Activated CD4-positive, alpha-beta T cell treated with anti-CD3 and anti-CD28 coated beads, Interleukin-2, amount 10 ng/mL, durations not matched to agents 24 days and 14 days (primary cell): ENCODE measurements around the gene TMC2. TPM values are rescaled to one million over a fixed set of nuclear protein-coding genes. Genes with fewer than 3 reads are reported as not detected.

Source experiments
- DNase-seq: peaks from one replicate; pipeline ENCODE4 v3.0.0; 2022
- H3K27ac Mint-ChIP-seq: one replicate; pipeline ENCODE4 v1.8.0; 2022; ENCODE audit warnings: mild to moderate bottlenecking, mixed read lengths
- H3K27me3 Mint-ChIP-seq: one replicate; pipeline ENCODE4 v1.8.0; 2022; ENCODE audit warnings: mixed read lengths
- H3K36me3 Mint-ChIP-seq: one replicate; pipeline ENCODE4 v1.8.0; 2022; ENCODE audit warnings: low read depth, mild to moderate bottlenecking, mixed read lengths
- H3K4me1 Mint-ChIP-seq: one replicate; pipeline ENCODE4 v1.8.0; 2021; ENCODE audit warnings: mixed read lengths
- H3K4me3 Mint-ChIP-seq: one replicate; pipeline ENCODE4 v1.8.0; 2022; ENCODE audit warnings: mild to moderate bottlenecking, moderate library complexity, mixed read lengths
- H3K9me3 Mint-ChIP-seq: one replicate; pipeline ENCODE4 v1.8.0; 2021; ENCODE audit warnings: mixed read lengths
- intact Hi-C: fragments of 100-400 bp; cut with micrococcal nuclease; formaldehyde crosslinking; loops from one replicate; pipeline ENCODE4 v1.15.1; 2023
- total RNA-seq: library from RNA; stranded (reverse); gene quantifications from 2 replicates; pipeline ENCODE4 v1.2.3, GENCODE V29; 2022

The TMC2 gene
- total RNA-seq, 1 donor from 2014 or later: not detected

DNA sequence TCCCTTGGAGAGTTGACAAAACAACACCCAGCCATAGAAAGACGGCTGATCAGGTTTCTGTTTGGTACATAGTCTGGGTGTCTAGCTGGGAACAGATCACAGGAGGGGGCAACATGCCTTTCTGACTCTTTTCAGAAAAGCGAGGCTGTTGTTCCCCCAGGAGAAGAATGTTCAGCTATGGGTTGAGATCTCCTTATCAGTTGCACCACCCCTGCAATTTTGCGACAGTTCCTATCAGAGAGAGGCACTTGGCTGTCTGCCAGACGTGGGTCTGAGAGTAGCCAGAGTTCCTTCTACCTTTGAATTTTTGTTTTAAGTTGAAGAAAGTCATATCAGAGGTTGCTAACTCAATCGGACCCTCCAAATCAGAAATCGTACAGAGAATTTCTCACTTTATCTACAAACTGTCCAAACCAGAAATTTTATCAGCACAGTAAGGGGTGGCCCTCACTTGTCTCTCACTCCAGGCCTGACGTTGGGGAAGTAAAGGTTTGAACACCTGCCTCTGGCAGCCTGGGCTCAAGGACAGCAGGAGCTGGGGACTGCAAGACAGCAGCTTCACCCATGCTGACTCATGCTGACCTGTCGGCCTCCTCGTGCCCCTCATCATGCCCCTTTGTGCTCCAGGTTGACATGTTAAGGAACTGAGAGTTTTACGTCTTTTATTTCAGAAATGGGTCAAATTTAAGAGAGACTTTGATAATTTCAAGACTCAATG, 42.3 kb downstream of the TMC2 start:
- H3K27ac Mint-ChIP-seq: no peak overlapping the region
- H3K4me3 Mint-ChIP-seq: no peak overlapping the region
- no peaks in the 10 kb centered on the region for H3K9me3 Mint-ChIP-seq
- peaks cover 53% of the 10 kb centered on the region for H3K27me3 Mint-ChIP-seq
- DNase-seq: peak; percentile 48
- H3K36me3 Mint-ChIP-seq: no peaks in the 10 kb centered on the region
- intact Hi-C loops: no loop called here
- H3K4me1 Mint-ChIP-seq: no peaks in the 10 kb centered on the region

DNA sequence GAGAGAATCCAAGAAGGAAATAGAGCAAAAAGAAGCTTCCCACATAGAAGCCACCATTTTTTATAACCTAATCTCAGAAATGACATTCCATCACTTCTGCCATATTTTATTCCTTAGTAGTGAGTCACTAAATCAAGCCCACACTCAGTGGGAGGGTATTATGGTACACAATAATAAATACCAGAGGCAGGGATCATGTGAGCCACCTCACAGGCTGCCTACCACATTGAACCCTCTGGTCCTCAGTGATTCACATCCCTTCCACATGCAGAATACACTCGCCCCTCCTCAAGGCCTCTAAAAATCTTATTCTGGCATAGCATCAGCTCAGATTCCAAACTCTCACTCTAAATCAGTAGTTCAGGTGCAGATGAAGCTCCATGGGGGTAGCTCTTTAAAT, 49.4 kb downstream of the TMC2 start:
- Mint-ChIP-seq H3K9me3 (no peaks in the 10 kb centered on the region), H3K4me1 (no peaks in the 10 kb centered on the region), H3K27ac (no peak overlapping the region), H3K27me3 (peaks cover 31% of the 10 kb centered on the region), H3K36me3 (no peaks in the 10 kb centered on the region), H3K4me3 (no peak overlapping the region)
- intact Hi-C loops: no loop called here
- no peak for DNase-seq

DNA sequence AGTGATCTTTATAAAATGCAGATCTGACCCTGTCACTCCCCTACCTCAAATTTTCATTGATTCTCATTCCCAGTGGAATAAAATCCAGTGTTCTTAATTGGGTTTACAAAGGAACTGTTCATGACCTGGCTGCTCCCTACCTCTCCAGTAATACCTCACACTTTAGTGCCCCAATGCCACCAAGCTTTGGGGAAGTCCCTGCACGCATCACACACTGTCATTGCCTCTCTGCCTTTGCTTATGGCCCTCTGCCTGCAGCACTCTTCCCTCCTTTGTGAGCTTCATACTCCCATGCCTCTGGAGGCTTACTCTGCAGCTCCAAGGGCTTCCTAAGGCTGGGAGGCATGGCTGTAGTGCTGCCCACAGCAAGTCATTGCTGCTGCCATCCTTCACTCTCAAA, 57.4 kb downstream of the TMC2 start:
- no peaks in the 10 kb centered on the region for H3K9me3 Mint-ChIP-seq
- peaks cover 27% of the 10 kb centered on the region for H3K27me3 Mint-ChIP-seq
- no peak overlapping the region for H3K4me3 Mint-ChIP-seq
- peaks cover 2% of the 10 kb centered on the region for H3K4me1 Mint-ChIP-seq
- DNase-seq: no peak
- H3K27ac Mint-ChIP-seq: no peak overlapping the region
- intact Hi-C loops: no loop called here
- H3K36me3 Mint-ChIP-seq: no peaks in the 10 kb centered on the region

DNA sequence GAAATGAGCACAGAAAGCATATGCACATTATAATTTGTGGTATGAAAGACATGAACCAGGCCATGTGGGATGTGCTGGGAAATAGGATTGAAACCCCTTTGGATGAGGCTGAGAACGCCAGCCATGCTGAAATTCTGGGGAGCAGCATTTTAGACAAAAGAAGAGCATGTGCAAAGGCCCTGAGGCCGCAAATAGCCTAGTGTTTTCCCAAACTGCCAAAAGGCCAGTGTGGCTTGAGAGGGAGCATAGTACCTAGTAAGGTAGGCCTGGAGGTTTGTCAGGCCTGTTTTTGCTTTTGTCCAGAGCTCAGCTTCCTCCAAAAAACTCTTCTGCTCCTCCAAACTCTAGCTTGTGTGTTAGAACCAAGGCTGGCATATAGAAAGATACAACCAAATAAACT, 58.7 kb downstream of the TMC2 start:
- H3K27me3 Mint-ChIP-seq: peaks cover 25% of the 10 kb centered on the region
- H3K9me3 Mint-ChIP-seq: no peaks in the 10 kb centered on the region
- no peak overlapping the region for H3K4me3 Mint-ChIP-seq
- DNase-seq: no peak
- no peak overlapping the region for H3K27ac Mint-ChIP-seq
- no peaks in the 10 kb centered on the region for H3K36me3 Mint-ChIP-seq
- H3K4me1 Mint-ChIP-seq: peaks cover 2% of the 10 kb centered on the region
- intact Hi-C loops: no loop called here

DNA sequence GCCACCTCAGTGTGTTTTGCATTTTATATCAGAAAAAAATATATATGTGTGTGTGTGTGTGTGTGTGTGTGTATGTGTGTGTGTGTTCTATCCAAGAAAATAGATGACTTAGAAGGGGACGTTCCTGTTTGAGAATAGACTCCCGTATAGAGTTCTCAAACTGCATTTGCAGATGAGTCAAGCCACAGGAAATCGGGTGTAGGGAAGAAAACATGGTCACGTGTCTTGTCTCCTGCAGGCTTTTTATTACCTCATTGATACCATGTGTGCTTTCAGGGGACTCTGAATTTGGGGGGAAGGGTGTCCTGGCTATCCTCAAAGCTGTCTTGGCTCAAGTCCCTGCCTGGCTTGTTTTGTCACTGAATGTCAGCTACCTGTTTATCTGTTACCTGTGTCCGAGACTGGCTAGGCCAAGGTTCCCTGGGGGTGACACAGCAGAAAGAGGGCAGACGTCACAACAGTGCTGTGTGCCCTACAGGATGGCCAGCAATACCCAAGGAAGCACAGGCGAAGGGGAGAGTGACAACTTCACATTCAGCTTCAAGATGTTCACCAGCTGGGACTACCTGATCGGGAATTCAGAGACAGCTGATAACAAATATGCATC, 60.4 kb downstream of the TMC2 start:
- Mint-ChIP-seq H3K4me3 (no peak overlapping the region), H3K4me1 (peaks cover 2% of the 10 kb centered on the region), H3K36me3 (no peaks in the 10 kb centered on the region), H3K27me3 (peaks cover 19% of the 10 kb centered on the region), H3K27ac (no peak overlapping the region), H3K9me3 (no peaks in the 10 kb centered on the region)
- intact Hi-C loops: no loop called here
- DNase-seq: no peak

DNA sequence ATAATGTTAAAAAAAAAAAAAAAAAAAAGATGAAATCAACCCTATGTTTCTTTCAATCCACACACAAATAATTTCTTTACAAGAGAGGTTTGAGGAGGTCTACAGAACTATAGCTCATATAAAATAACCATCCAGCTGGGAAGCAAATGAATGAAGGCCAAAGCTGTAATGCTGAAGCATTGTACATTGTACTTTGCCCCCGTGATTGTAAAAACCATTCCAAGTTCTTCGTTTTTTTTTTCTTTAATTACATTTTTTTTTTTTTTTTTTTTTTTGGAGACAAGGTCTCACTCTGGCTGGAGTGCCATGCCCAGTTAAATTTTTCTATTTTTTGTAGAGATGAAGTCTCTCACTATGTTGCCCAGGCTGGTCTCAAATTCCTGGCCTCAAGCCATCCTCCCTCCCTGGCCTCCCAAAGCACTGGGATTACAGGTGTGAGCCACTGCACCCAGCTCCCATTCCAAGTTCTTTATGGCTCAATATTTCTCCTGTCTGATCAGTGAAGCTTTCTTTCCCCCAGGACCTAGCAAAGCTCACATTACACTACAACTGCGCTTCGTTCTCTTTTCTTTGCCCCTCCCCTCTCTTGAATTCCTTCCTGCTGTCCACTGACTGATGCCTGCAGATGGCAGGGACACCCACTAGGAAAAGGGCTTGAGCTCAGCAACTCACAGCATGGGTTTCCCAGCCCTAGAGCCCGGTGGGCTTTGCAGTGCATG, 63.1 kb downstream of the TMC2 start:
- no peaks in the 10 kb centered on the region for H3K9me3 Mint-ChIP-seq
- no peak overlapping the region for H3K27ac Mint-ChIP-seq
- H3K27me3 Mint-ChIP-seq: peaks cover 9% of the 10 kb centered on the region
- intact Hi-C loops: no loop called here
- no peak for DNase-seq
- no peaks in the 10 kb centered on the region for H3K36me3 Mint-ChIP-seq
- H3K4me3 Mint-ChIP-seq: no peak overlapping the region
- peaks cover 2% of the 10 kb centered on the region for H3K4me1 Mint-ChIP-seq

DNA sequence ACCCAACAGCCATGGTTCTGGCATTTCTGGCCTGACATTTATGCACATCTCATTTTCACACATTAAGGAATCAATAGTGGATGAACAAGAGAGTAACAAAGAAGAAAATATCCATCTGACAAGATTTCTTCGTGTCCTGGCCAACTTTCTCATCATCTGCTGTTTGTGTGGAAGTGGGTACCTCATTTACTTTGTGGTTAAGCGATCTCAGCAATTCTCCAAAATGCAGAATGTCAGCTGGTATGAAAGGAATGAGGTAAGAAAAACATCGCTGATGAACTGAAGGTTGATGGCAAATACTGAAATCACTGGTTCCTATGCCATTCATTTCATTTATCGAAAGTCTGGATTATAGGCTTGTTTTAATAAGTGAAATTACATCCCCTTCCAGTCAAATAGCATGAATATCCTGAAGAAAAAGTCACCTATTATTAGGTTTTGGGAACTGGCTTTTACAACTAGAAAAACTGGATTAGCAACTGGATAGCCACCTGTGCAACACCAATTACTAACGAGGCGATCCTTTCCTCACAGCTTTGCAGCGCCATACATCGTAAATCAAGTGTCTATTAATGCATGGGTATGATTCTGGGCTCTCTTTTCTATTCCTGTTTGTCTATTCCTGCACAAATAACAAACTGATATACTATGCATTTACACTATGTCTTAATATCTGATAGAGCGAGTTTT, 65.8 kb downstream of the TMC2 start:
- no peak overlapping the region for H3K4me3 Mint-ChIP-seq
- H3K4me1 Mint-ChIP-seq: no peaks in the 10 kb centered on the region
- DNase-seq: no peak
- H3K9me3 Mint-ChIP-seq: peaks cover 6% of the 10 kb centered on the region
- H3K36me3 Mint-ChIP-seq: peaks cover under 1% of the 10 kb centered on the region
- intact Hi-C loops: no loop called here
- no peak overlapping the region for H3K27ac Mint-ChIP-seq
- peaks cover 7% of the 10 kb centered on the region for H3K27me3 Mint-ChIP-seq

DNA sequence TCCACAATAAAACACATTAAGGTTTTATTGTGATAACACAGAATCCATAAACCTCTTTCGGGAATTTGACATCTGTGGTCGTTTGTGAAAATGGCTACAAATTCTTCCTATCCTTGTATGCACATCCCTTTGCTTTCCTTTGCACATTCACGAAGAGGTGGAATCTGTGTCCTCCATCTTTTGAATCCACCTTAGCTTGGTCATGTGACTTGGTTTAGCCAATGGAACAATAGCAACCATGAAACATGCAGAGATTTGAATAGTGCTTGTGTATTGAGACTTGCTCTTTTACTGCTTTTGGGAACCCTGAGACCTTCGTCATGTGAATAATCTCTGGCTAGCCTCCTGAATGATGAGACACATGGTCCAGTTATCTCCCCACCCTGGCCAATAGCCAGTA, 66.4 kb downstream of the TMC2 start:
- intact Hi-C loops: no loop called here
- DNase-seq: no peak
- H3K4me1 Mint-ChIP-seq: no peaks in the 10 kb centered on the region
- peaks cover 2% of the 10 kb centered on the region for H3K36me3 Mint-ChIP-seq
- H3K27me3 Mint-ChIP-seq: peaks cover 7% of the 10 kb centered on the region
- no peak overlapping the region for H3K4me3 Mint-ChIP-seq
- H3K27ac Mint-ChIP-seq: no peak overlapping the region
- H3K9me3 Mint-ChIP-seq: peaks cover 6% of the 10 kb centered on the region

DNA sequence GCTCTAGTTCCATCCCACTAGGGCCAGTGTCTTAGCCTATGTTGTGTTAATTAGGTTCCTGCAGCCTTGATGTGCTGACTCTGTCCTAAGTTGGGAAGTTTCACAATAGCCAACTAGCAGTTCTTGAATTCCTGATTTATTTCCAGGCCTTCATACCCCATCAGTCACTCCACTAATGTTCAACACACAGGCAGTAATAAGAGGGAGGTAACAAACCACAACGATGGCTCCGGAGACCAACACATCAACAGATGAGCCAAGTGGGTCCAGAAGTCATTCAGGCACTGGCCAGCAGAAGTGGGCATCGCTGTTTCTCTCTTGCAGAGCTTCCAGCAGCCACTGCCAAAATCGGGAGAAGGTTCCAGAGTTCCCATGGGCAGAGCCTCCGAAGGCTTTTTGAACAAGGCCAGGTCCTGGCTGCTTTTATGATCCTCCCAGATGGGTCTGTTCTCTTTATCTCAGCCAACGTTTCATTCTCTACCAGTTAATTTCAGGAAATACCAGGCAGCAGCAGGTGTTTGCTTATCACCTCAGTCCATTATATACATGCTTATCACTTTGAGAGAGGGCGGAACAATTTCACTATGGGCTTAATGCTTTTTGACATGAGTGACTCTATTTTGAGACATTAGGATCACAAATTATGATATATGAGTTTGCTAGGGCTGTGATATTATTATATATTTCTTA, 67.6 kb downstream of the TMC2 start:
- Mint-ChIP-seq H3K9me3 (peaks cover 6% of the 10 kb centered on the region), H3K27me3 (peaks cover 3% of the 10 kb centered on the region), H3K27ac (no peak overlapping the region), H3K4me3 (no peak overlapping the region), H3K36me3 (peaks cover 2% of the 10 kb centered on the region), H3K4me1 (no peaks in the 10 kb centered on the region)
- intact Hi-C loops: no loop called here
- DNase-seq: no peak

DNA sequence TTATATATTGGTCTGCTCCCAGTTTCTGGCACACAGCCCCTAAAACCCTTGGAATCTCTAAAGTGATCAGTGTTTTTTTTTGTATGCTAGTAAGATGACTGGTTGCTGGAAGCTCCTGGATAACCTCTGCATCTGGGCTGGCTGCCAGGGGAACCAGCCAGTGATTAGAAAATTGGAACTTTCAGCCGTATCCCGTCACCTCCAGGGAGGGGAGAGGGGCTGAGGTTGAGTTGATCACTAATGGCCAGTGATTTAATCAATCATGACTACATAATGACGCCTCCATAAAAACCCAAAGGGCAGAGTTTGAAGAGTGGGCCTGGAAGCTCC, 68.1 kb downstream of the TMC2 start:
- Mint-ChIP-seq H3K36me3 (peaks cover 2% of the 10 kb centered on the region), H3K4me3 (no peak overlapping the region), H3K4me1 (no peaks in the 10 kb centered on the region), H3K9me3 (peaks cover 6% of the 10 kb centered on the region), H3K27ac (no peak overlapping the region), H3K27me3 (peaks cover 4% of the 10 kb centered on the region)
- intact Hi-C loops: no loop called here
- no peak for DNase-seq

DNA sequence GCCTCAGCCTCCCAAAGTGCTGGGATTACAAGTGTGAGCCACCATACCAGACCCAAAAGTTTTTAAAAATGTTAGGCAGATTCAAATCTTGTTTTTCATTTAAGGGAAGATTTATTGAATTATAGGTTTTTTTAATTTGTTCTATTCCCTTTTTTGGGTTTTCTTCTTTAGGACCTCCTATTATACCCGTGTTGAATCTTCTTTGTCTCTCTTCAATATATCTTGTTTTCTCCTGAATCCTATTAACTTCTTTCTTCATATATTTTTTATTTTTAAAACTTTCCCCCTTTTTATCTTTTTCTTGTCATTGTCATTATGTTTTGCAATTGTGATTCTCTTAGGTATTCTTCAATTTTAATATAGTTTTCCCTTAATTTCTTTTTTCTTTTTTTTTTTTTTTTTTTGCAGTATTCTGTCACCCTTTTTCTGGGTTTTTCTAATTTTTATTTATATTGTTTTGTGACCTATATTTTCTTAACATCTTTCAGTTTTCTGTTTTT, 70.2 kb downstream of the TMC2 start:
- Mint-ChIP-seq H3K27ac (no peak overlapping the region), H3K9me3 (peaks cover 6% of the 10 kb centered on the region), H3K4me3 (no peak overlapping the region), H3K27me3 (peaks cover 7% of the 10 kb centered on the region), H3K4me1 (no peaks in the 10 kb centered on the region), H3K36me3 (peaks cover 2% of the 10 kb centered on the region)
- intact Hi-C loops: no loop called here
- DNase-seq: no peak

DNA sequence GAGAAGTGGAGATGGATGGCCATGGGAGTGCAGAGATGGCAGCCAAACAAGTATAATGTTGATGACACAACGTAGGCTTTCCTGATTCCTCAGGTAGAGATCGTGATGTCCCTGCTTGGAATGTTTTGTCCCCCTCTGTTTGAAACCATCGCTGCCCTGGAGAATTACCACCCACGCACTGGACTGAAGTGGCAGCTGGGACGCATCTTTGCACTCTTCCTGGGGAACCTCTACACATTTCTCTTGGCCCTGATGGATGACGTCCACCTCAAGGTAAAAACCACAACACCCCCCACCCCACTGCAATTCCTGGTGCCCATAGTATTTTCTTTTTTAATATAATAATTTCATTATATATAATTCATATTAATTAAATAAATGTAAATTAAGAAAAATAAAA, 74.0 kb downstream of the TMC2 start:
- Mint-ChIP-seq H3K4me1 (no peaks in the 10 kb centered on the region), H3K4me3 (no peak overlapping the region), H3K27me3 (peaks cover 14% of the 10 kb centered on the region), H3K9me3 (peaks cover under 1% of the 10 kb centered on the region), H3K36me3 (peaks cover 2% of the 10 kb centered on the region), H3K27ac (no peak overlapping the region)
- DNase-seq: no peak
- intact Hi-C loops: no loop called here

DNA sequence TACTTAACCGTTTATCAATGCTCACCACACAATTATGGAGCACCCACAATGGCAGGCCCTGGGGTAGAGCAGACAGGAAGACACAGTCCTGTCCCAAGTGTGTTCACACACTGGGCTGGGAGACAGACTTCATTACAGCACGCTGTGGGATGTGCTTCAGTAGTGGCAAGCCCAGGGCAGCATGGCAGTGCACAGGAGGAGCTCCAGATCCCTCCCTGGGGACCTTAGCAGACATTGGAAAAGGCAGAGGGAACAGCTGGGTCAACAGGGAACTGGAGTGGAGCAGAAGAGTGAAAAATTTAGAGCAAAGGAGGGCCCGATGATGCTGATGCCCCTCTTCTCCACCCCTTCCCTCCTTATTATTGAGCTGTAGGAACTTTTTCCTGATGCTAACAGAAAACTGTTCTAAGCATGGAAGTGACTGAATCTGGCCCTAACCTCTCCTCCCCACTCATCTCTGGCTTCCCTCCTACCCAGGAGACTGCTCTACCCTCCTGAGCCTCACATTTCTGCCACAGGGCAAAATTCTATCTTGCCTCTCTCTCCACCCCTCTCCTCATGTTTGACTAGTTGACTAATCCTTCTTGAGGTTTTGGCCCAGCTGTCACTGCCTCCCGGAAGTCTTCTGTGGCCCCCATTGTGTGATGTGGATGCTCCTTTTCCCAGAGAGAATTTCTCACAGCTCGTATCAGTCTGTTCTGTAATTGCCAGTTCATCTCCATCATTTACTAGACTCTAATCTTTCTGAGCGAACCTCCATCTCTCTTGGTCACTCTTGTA, 74.8 kb downstream of the TMC2 start:
- Mint-ChIP-seq H3K4me3 (no peak overlapping the region), H3K4me1 (no peaks in the 10 kb centered on the region), H3K36me3 (peaks cover 2% of the 10 kb centered on the region), H3K27me3 (peaks cover 17% of the 10 kb centered on the region), H3K27ac (no peak overlapping the region), H3K9me3 (no peaks in the 10 kb centered on the region)
- intact Hi-C loops: no loop called here
- DNase-seq: no peak
